ENCODE data around the gene PACS2.

Gene PACS2

GRCh38 chr14:105414456-105415371, 100.2 kb downstream of the PACS2 start:
- TF ChIP-seq RAD21 (IDR thresholded peaks at IDR 0.05; ENCODE audit: low read depth) (peak; percentile 4; the same call in 1 of the 2 replicates), FOXM1 (IDR thresholded peaks at IDR 0.05; ENCODE audit: borderline replicate concordance, low read depth) (no peak), ZBTB7A (IDR thresholded peaks at IDR 0.05; ENCODE audit: low read depth) (peak; percentile 75), YY1 (IDR thresholded peaks at IDR 0.05; ENCODE audit: low read depth) (peak; percentile 70), MAX (IDR thresholded peaks at IDR 0.05) (peak; percentile 20; the same call in 1 of the 2 replicates), USF1 (IDR thresholded peaks at IDR 0.05) (no peak), TEAD4 (IDR thresholded peaks at IDR 0.05) (no peak), TCF12 (IDR thresholded peaks at IDR 0.05; ENCODE audit: low read depth) (no peak), EGR1 (IDR thresholded peaks at IDR 0.05) (peak; percentile 49; the same call in 1 of the 2 replicates), NFIC (IDR thresholded peaks at IDR 0.05) (no peak)

GRCh38 chr14:105415481-105416428, 101.2 kb downstream of the PACS2 start:
- TF ChIP-seq USF1 (IDR thresholded peaks at IDR 0.05) (no peak), TCF12 (IDR thresholded peaks at IDR 0.05; ENCODE audit: low read depth) (no peak), ZBTB7A (IDR thresholded peaks at IDR 0.05; ENCODE audit: low read depth) (no peak), EP300 (IDR thresholded peaks at IDR 0.05; ENCODE audit: borderline replicate concordance) (no peak), FOXM1 (IDR thresholded peaks at IDR 0.05; ENCODE audit: borderline replicate concordance, low read depth) (no peak), CEBPB (IDR thresholded peaks at IDR 0.05) (no peak), CREB1 (IDR thresholded peaks at IDR 0.05; ENCODE audit: low read depth) (no peak), REST (IDR thresholded peaks at IDR 0.05; ENCODE audit: low read depth) (no peak), RAD21 (IDR thresholded peaks at IDR 0.05; ENCODE audit: low read depth) (no peak), EGR1 (IDR thresholded peaks at IDR 0.05) (no peak), YY1 (IDR thresholded peaks at IDR 0.05; ENCODE audit: low read depth) (no peak), TAF1 (IDR thresholded peaks at IDR 0.05; ENCODE audit: low read depth) (no peak), MAX (IDR thresholded peaks at IDR 0.05) (no peak), NFIC (IDR thresholded peaks at IDR 0.05) (no peak), TEAD4 (IDR thresholded peaks at IDR 0.05) (no peak)

- no peak for TF ChIP-seq EP300 (IDR thresholded peaks at IDR 0.05; ENCODE audit: borderline replicate concordance)
- TF ChIP-seq TEAD4 (IDR thresholded peaks at IDR 0.05) = no peak
- no peak for TF ChIP-seq MAX (IDR thresholded peaks at IDR 0.05)
Observed at GRCh38 chr14:105416671-105417070, 102.1 kb downstream of the PACS2 start.

GRCh38 chr14:105417690-105418121, 103.2 kb downstream of the PACS2 start:
- no peak for TF ChIP-seq EP300 (IDR thresholded peaks at IDR 0.05; ENCODE audit: borderline replicate concordance)

GRCh38 chr14:105418269-105419194, 104.0 kb downstream of the PACS2 start:
- TF ChIP-seq EP300 (IDR thresholded peaks at IDR 0.05; ENCODE audit: borderline replicate concordance) (no peak), MAX (IDR thresholded peaks at IDR 0.05) (no peak), EGR1 (IDR thresholded peaks at IDR 0.05) (no peak), TAF1 (IDR thresholded peaks at IDR 0.05; ENCODE audit: low read depth) (no peak), NFIC (IDR thresholded peaks at IDR 0.05) (no peak), YY1 (IDR thresholded peaks at IDR 0.05; ENCODE audit: low read depth) (no peak), REST (IDR thresholded peaks at IDR 0.05; ENCODE audit: low read depth) (no peak), ZBTB7A (IDR thresholded peaks at IDR 0.05; ENCODE audit: low read depth) (no peak), TEAD4 (IDR thresholded peaks at IDR 0.05) (no peak), CEBPB (IDR thresholded peaks at IDR 0.05) (no peak), CREB1 (IDR thresholded peaks at IDR 0.05; ENCODE audit: low read depth) (no peak), USF1 (IDR thresholded peaks at IDR 0.05) (no peak), TCF12 (IDR thresholded peaks at IDR 0.05; ENCODE audit: low read depth) (no peak)

All from Ishikawa (cell line).